ENCODE measurements around the gene PCOLCE2. TPM values are rescaled to one million over a fixed set of nuclear protein-coding genes. Genes with fewer than 3 reads are reported as not detected.

PCOLCE2 gene
- total RNA-seq, 1 donor from 2014 or later, result 5.4 TPM

DNA sequence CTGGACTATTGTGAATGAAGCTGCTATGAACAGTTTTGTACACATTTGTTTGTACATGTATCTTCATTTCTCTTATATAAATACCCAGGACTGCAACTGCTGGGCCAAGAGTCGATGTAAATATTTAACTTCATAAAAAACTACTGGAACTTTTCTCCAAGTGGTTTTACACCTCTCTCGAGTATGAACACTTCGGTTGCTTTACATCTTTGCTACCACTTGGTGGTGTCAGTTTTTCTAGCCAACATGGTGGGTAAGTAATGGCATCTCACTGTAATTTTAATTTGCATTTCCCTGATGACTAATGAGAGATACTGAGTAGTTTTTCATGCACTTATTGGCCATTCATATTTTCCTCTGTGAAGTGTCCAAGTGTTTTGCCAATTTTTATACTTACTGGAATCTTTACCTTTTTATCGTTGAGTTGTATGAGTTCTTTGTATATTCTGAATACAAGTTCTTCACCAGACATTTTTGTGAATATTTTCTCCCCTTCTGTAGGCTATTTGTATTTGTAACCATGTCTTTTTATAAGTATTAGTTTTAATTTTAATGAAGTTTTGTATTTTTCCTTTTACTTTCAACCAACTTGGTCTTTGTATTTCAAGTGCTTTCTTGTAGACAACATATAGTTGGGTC lies 44.4 kb downstream of the PCOLCE2 start:
- no peaks in the 10 kb centered on the region for H3K4me1 Mint-ChIP-seq (ENCODE audit: low read depth, unreplicated experiment)
- no peaks in the 10 kb centered on the region for H3K79me2 ChIP-seq (ENCODE audit: insufficient read depth, low read length)
- H3K36me3 Mint-ChIP-seq (ENCODE audit: low read depth, unreplicated experiment), result no peaks in the 10 kb centered on the region
- TF ChIP-seq, protein P1, sequence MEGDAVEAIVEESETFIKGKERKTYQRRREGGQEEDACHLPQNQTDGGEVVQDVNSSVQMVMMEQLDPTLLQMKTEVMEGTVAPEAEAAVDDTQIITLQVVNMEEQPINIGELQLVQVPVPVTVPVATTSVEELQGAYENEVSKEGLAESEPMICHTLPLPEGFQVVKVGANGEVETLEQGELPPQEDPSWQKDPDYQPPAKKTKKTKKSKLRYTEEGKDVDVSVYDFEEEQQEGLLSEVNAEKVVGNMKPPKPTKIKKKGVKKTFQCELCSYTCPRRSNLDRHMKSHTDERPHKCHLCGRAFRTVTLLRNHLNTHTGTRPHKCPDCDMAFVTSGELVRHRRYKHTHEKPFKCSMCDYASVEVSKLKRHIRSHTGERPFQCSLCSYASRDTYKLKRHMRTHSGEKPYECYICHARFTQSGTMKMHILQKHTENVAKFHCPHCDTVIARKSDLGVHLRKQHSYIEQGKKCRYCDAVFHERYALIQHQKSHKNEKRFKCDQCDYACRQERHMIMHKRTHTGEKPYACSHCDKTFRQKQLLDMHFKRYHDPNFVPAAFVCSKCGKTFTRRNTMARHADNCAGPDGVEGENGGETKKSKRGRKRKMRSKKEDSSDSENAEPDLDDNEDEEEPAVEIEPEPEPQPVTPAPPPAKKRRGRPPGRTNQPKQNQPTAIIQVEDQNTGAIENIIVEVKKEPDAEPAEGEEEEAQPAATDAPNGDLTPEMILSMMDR (IDR thresholded peaks at IDR 0.05; ENCODE audit: insufficient read depth, low read depth, low read length), result peak; percentile 70
- no peak for TF ChIP-seq EZH2 (IDR thresholded peaks at IDR 0.05; ENCODE audit: insufficient read depth, low read length)
- no peak overlapping the region for H3K4me3 ChIP-seq (ENCODE audit: insufficient read depth, low read depth, low read length)
- H4K20me1 ChIP-seq (ENCODE audit: insufficient read depth, low read length), result no peaks in the 10 kb centered on the region
- H3K9ac ChIP-seq (ENCODE audit: low read length), result no peak overlapping the region
- no peaks in the 10 kb centered on the region for H3K9me3 Mint-ChIP-seq (ENCODE audit: unreplicated experiment)
- H3K27me3 ChIP-seq (ENCODE audit: insufficient read depth, low read length), result no peaks in the 10 kb centered on the region
- H3K4me3 Mint-ChIP-seq (ENCODE audit: unreplicated experiment), result no peak overlapping the region
- no peak overlapping the region for H3K27ac Mint-ChIP-seq (ENCODE audit: unreplicated experiment)
- peak; percentile 48 for DNase-seq (ENCODE audit: low read depth)
- no peaks in the 10 kb centered on the region for H3K9me3 ChIP-seq (ENCODE audit: insufficient read depth, low read depth, low read length)
- H2AFZ ChIP-seq (ENCODE audit: low read depth, low read length), result no peak overlapping the region
- peak; percentile 91 for FAIRE-seq
- no peaks in the 10 kb centered on the region for H3K27me3 Mint-ChIP-seq (ENCODE audit: low read depth, unreplicated experiment)
- H3K36me3 ChIP-seq (ENCODE audit: insufficient read depth, low read length), result no peaks in the 10 kb centered on the region
- H3K4me1 ChIP-seq (ENCODE audit: insufficient read depth, low read length), result peaks cover 3% of the 10 kb centered on the region
- H3K27ac ChIP-seq (ENCODE audit: low read depth, low read length), result no peak overlapping the region
- H3K4me2 ChIP-seq (ENCODE audit: low read length), result no peak overlapping the region

DNA sequence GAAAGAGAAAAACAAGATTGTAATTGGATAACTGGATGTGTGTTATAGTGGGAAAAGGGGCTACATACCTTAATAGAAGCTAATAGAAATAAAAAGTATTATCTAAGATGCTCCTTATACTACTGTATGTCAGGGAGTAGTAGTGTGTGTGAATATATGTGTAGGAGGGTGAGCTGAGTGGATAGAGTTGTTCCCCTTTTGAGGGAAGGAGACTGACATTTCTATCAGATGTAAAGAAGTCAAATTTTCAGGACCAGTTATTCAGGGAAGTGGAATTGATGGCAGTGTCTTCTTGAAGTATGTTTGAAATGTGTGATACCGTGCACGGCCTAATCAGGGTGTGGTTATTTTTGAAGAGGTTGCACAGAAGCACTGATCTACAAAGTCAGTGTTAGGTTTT lies 49.1 kb downstream of the PCOLCE2 start:
- H3K79me2 ChIP-seq (ENCODE audit: insufficient read depth, low read length), result no peaks in the 10 kb centered on the region
- H4K20me1 ChIP-seq (ENCODE audit: insufficient read depth, low read length), result no peaks in the 10 kb centered on the region
- H3K9ac ChIP-seq (ENCODE audit: low read length), result no peak overlapping the region
- H3K36me3 ChIP-seq (ENCODE audit: insufficient read depth, low read length), result no peaks in the 10 kb centered on the region
- H3K27ac ChIP-seq (ENCODE audit: low read depth, low read length), result no peak overlapping the region
- DNase-seq (ENCODE audit: low read depth) (no peak), FAIRE-seq (peak; percentile 5)
- H3K4me2 ChIP-seq (ENCODE audit: low read length), result no peak overlapping the region
- Mint-ChIP-seq H3K27ac (ENCODE audit: unreplicated experiment) (no peak overlapping the region), H3K4me1 (ENCODE audit: low read depth, unreplicated experiment) (no peaks in the 10 kb centered on the region), H3K27me3 (ENCODE audit: low read depth, unreplicated experiment) (no peaks in the 10 kb centered on the region), H3K36me3 (ENCODE audit: low read depth, unreplicated experiment) (no peaks in the 10 kb centered on the region), H3K9me3 (ENCODE audit: unreplicated experiment) (peaks cover 4% of the 10 kb centered on the region), H3K4me3 (ENCODE audit: unreplicated experiment) (no peak overlapping the region)
- TF ChIP-seq, protein P1 (IDR thresholded peaks at IDR 0.05; ENCODE audit: insufficient read depth, low read depth, low read length), result no peak
- no peak for TF ChIP-seq EZH2 (IDR thresholded peaks at IDR 0.05; ENCODE audit: insufficient read depth, low read length)
- H3K27me3 ChIP-seq (ENCODE audit: insufficient read depth, low read length), result no peaks in the 10 kb centered on the region
- no peaks in the 10 kb centered on the region for H3K4me1 ChIP-seq (ENCODE audit: insufficient read depth, low read length)
- no peak overlapping the region for H3K4me3 ChIP-seq (ENCODE audit: insufficient read depth, low read depth, low read length)
- no peak overlapping the region for H2AFZ ChIP-seq (ENCODE audit: low read depth, low read length)
- no peaks in the 10 kb centered on the region for H3K9me3 ChIP-seq (ENCODE audit: insufficient read depth, low read depth, low read length)

DNA sequence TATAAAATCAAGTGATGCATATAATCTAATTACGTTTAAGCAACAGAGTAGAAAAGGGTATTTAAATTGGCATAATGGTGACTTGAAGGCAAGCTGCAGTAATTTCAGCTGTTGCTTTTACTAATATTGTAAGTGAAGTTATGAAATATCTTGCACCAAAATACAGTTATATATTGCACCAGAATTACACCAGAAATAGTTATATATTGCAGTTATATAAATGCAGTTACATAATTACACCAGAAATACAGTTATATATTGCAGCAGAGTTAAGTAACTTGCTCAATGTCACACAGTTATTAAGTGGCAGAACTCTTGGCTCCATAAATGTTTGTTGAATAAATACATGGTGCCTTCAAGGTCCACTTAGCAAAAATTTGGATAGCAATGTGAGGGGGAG lies 51.4 kb downstream of the PCOLCE2 start:
- H3K27me3 Mint-ChIP-seq (ENCODE audit: low read depth, unreplicated experiment), result no peaks in the 10 kb centered on the region
- H3K27ac ChIP-seq (ENCODE audit: low read depth, low read length), result no peak overlapping the region
- no peak overlapping the region for H3K4me3 ChIP-seq (ENCODE audit: insufficient read depth, low read depth, low read length)
- H3K27me3 ChIP-seq (ENCODE audit: insufficient read depth, low read length), result no peaks in the 10 kb centered on the region
- no peaks in the 10 kb centered on the region for H3K4me1 ChIP-seq (ENCODE audit: insufficient read depth, low read length)
- no peaks in the 10 kb centered on the region for H3K36me3 Mint-ChIP-seq (ENCODE audit: low read depth, unreplicated experiment)
- H3K79me2 ChIP-seq (ENCODE audit: insufficient read depth, low read length), result no peaks in the 10 kb centered on the region
- FAIRE-seq, result no peak
- no peaks in the 10 kb centered on the region for H4K20me1 ChIP-seq (ENCODE audit: insufficient read depth, low read length)
- no peak overlapping the region for H3K4me3 Mint-ChIP-seq (ENCODE audit: unreplicated experiment)
- no peak overlapping the region for H3K9ac ChIP-seq (ENCODE audit: low read length)
- TF ChIP-seq EZH2 (IDR thresholded peaks at IDR 0.05; ENCODE audit: insufficient read depth, low read length), result no peak
- TF ChIP-seq, protein P1 (IDR thresholded peaks at IDR 0.05; ENCODE audit: insufficient read depth, low read depth, low read length), result no peak
- H3K27ac Mint-ChIP-seq (ENCODE audit: unreplicated experiment), result no peak overlapping the region
- H3K9me3 ChIP-seq (ENCODE audit: insufficient read depth, low read depth, low read length), result no peaks in the 10 kb centered on the region
- H2AFZ ChIP-seq (ENCODE audit: low read depth, low read length), result no peak overlapping the region
- no peak overlapping the region for H3K4me2 ChIP-seq (ENCODE audit: low read length)
- H3K36me3 ChIP-seq (ENCODE audit: insufficient read depth, low read length), result no peaks in the 10 kb centered on the region
- H3K4me1 Mint-ChIP-seq (ENCODE audit: low read depth, unreplicated experiment), result no peaks in the 10 kb centered on the region
- DNase-seq (ENCODE audit: low read depth), result no peak
- peaks cover 4% of the 10 kb centered on the region for H3K9me3 Mint-ChIP-seq (ENCODE audit: unreplicated experiment)

All from astrocyte (in vitro differentiated cells and primary cell).